Neural cell (in vitro differentiated cells): ENCODE data around the gene ADSS1. TPM values are rescaled to one million over a fixed set of nuclear protein-coding genes. Genes with fewer than 3 reads are reported as not detected.

ENCODE experiments used
- H2AFZ ChIP-seq: fragments of 200-600, 300-800 bp; sonication (generic), shearing (Covaris generic); 2 replicates; pipeline ENCODE4 v1.6.0; 2014; ENCODE audit warnings: low read depth, mild to moderate bottlenecking, antibody characterized with exemption, low read length, moderate library complexity
- H3F3A ChIP-seq: fragments of 200-600 bp; shearing (Covaris generic); 2 replicates; pipeline ENCODE4 v1.6.1; 2016; ENCODE audit warnings: mild to moderate bottlenecking, moderate library complexity, mixed read lengths, antibody characterized with exemption, low read length; ENCODE audit not compliant: insufficient read depth, poor library complexity, severe bottlenecking
- H3K27ac ChIP-seq: fragments of 200-600, 300-800 bp; sonication (generic), shearing (Covaris generic); 2 replicates; pipeline ENCODE4 v1.5.1; 2014; ENCODE audit warnings: mild to moderate bottlenecking, low read length, moderate library complexity
- H3K27me3 ChIP-seq: fragments of 300-800, 200-600 bp; sonication (generic), shearing (Covaris generic); 2 replicates; pipeline ENCODE4 v1.6.0; 2014; ENCODE audit warnings: mild to moderate bottlenecking, low read depth, low read length, moderate library complexity; ENCODE audit not compliant: insufficient read depth
- H3K36me3 ChIP-seq: fragments of 300-800, 200-600 bp; sonication (generic), shearing (Covaris generic); 2 replicates; pipeline ENCODE4 v1.5.1; 2014; ENCODE audit warnings: mild to moderate bottlenecking, antibody characterized with exemption, low read length, moderate library complexity; ENCODE audit not compliant: insufficient read depth
- H3K4me2 ChIP-seq: fragments of 300-800, 200-600 bp; sonication (generic), shearing (Covaris generic); 2 replicates; pipeline ENCODE4 v1.6.0; 2014; ENCODE audit warnings: mild to moderate bottlenecking, low read length
- H3K4me3 ChIP-seq: fragments of 300-800, 200-600 bp; sonication (generic), shearing (Covaris generic); 2 replicates; pipeline ENCODE4 v1.5.1; 2014; ENCODE audit warnings: mild to moderate bottlenecking, low read length, moderate library complexity
- H3K79me2 ChIP-seq: fragments of 200-600 bp; shearing (Covaris generic); replicated peaks from 2 replicates; pipeline ENCODE4 v1.6.0; 2014; ENCODE audit warnings: mild to moderate bottlenecking, low read length, moderate library complexity; ENCODE audit not compliant: insufficient read depth
- H3K9ac ChIP-seq: fragments of 300-800, 200-600 bp; sonication (generic), shearing (Covaris generic); 2 replicates; pipeline ENCODE4 v1.6.1; 2016; ENCODE audit warnings: mild to moderate bottlenecking, low read length, mixed read lengths
- H3K9me2 ChIP-seq: fragments of 200-600 bp; shearing (Covaris generic); 2 replicates; pipeline ENCODE4 v1.6.1; 2016; ENCODE audit warnings: mild to moderate bottlenecking, low read length, mixed read lengths; ENCODE audit not compliant: insufficient read depth
- H3K9me3 ChIP-seq: fragments of 200-600, 300-800 bp; sonication (generic), shearing (Covaris generic); 2 replicates; pipeline ENCODE4 v1.6.1; 2016; ENCODE audit warnings: mild to moderate bottlenecking, mixed run types, low read length, moderate library complexity, mixed read lengths
- H4K20me1 ChIP-seq: fragments of 200-600 bp; shearing (Covaris generic); 2 replicates; pipeline ENCODE4 v1.6.1; 2016; ENCODE audit warnings: mild to moderate bottlenecking, mixed run types; ENCODE audit not compliant: insufficient read depth
- CTCF ChIP-seq: fragments of 450-650 bp; IDR thresholded peaks from 2 replicates; pipeline ENCODE4 v1.5.1; 2014; ENCODE audit warnings: antibody characterized with exemption, mild to moderate bottlenecking, moderate library complexity; ENCODE audit not compliant: poor library complexity, severe bottlenecking
- EP300 ChIP-seq: fragments of 450-650 bp; conservative IDR thresholded peaks from 2 replicates; pipeline ENCODE4 v1.6.1; 2014; ENCODE audit warnings: antibody characterized with exemption, mild to moderate bottlenecking, moderate library complexity; ENCODE audit not compliant: poor library complexity, severe bottlenecking
- EZH2 ChIP-seq: fragments of 200-600, 300-800 bp; shearing (Covaris generic), sonication (generic); IDR thresholded peaks from 2 replicates; pipeline ENCODE4 v1.6.1; 2014; ENCODE audit warnings: antibody characterized with exemption, low read length, borderline replicate concordance, mild to moderate bottlenecking; ENCODE audit not compliant: insufficient read depth, poor library complexity, severe bottlenecking
- MXI1 ChIP-seq: fragments of 450-650 bp; conservative IDR thresholded peaks from 2 replicates; pipeline ENCODE4 v1.6.1; 2014; ENCODE audit warnings: antibody characterized with exemption, mild to moderate bottlenecking; ENCODE audit not compliant: poor library complexity, severe bottlenecking
- POLR2AphosphoS5 ChIP-seq: IDR thresholded peaks from 2 replicates; pipeline ENCODE4 v1.6.1; 2012
- RAD21 ChIP-seq: fragments of 450-650 bp; conservative IDR thresholded peaks from 2 replicates; pipeline ENCODE4 v1.6.1; 2014; ENCODE audit warnings: antibody characterized with exemption, mild to moderate bottlenecking, moderate library complexity
- REST ChIP-seq: IDR thresholded peaks from 2 replicates; pipeline ENCODE4 v1.6.1; 2012; ENCODE audit warnings: borderline replicate concordance
- SMC3 ChIP-seq: fragments of 450-650 bp; conservative IDR thresholded peaks from 2 replicates; pipeline ENCODE4 v1.6.1; 2014; ENCODE audit warnings: antibody characterized with exemption, mild to moderate bottlenecking, moderate library complexity; ENCODE audit not compliant: poor library complexity
- TAF1 ChIP-seq: IDR thresholded peaks from 2 replicates; pipeline ENCODE4 v1.6.1; 2012; ENCODE audit warnings: low read depth
- polyA plus RNA-seq: library from polyadenylated mRNA; depleted of rRNA; stranded (reverse); fragments of >200 nt; gene quantifications from 2 replicates; pipeline ENCODE4 v1.2.3, GENCODE V29; 2014

The ADSS1 gene
- polyA plus RNA-seq, 1 donor from 2014 or later, result 4.3 TPM

GRCh38 chr14:104780513-104781030, 56.5 kb downstream of the ADSS1 start:
- Histone ChIP-seq H3K4me3 (no peak overlapping the region), H3K79me2 (no peaks in the 10 kb centered on the region), H2AFZ (no peak overlapping the region), H4K20me1 (no peaks in the 10 kb centered on the region), H3K9ac (no peak overlapping the region), H3K9me2 (no peaks in the 10 kb centered on the region), H3K27ac (no peak overlapping the region), H3K9me3 (no peaks in the 10 kb centered on the region), H3K27me3 (no peaks in the 10 kb centered on the region), H3F3A (no peaks in the 10 kb centered on the region), H3K36me3 (no peaks in the 10 kb centered on the region), H3K4me2 (no peak overlapping the region)
- no peak for TF ChIP-seq EP300
- TF ChIP-seq TAF1, result no peak
- no peak for TF ChIP-seq SMC3
- TF ChIP-seq RAD21, result no peak
- no peak for TF ChIP-seq MXI1
- TF ChIP-seq POLR2AphosphoS5, result no peak
- TF ChIP-seq REST, result no peak
- TF ChIP-seq EZH2, result no peak
- TF ChIP-seq CTCF, result no peak

GRCh38 chr14:104781271-104782077, 57.4 kb downstream of the ADSS1 start:
- no peak overlapping the region for H3K27ac ChIP-seq
- H3K79me2 ChIP-seq, result no peaks in the 10 kb centered on the region
- H3K9me3 ChIP-seq, result no peaks in the 10 kb centered on the region
- H3F3A ChIP-seq, result no peaks in the 10 kb centered on the region
- TF ChIP-seq TAF1, result no peak
- TF ChIP-seq EP300, result no peak
- TF ChIP-seq POLR2AphosphoS5, result no peak
- no peak for TF ChIP-seq SMC3
- no peak for TF ChIP-seq REST
- no peak for TF ChIP-seq MXI1
- TF ChIP-seq EZH2, result no peak
- TF ChIP-seq CTCF, result no peak
- no peak for TF ChIP-seq RAD21
- H3K27me3 ChIP-seq, result no peaks in the 10 kb centered on the region
- H2AFZ ChIP-seq, result no peak overlapping the region
- no peak overlapping the region for H3K4me3 ChIP-seq
- H3K9me2 ChIP-seq, result no peaks in the 10 kb centered on the region
- H3K4me2 ChIP-seq, result no peak overlapping the region
- H3K36me3 ChIP-seq, result no peaks in the 10 kb centered on the region
- no peaks in the 10 kb centered on the region for H4K20me1 ChIP-seq
- H3K9ac ChIP-seq, result no peak overlapping the region
